ENCODE data around the gene CDK19. TPM values are rescaled to one million over a fixed set of nuclear protein-coding genes. Genes with fewer than 3 reads are reported as not detected.

Gene CDK19
- total and polyA plus RNA-seq, 5 donors from 2014 or later = 1.4 to 16.5 (median 1.6) TPM

GRCh38 chr6:110823146-110823545 lies 7.9 kb upstream of the CDK19 start:
- no peak overlapping the region for H3K4me3 Mint-ChIP-seq
- Histone ChIP-seq H3K4me3 (ENCODE audit: low read depth, low read length) (no peak overlapping the region), H3K36me3 (ENCODE audit: control insufficient read depth, insufficient read depth, low read length) (no peaks in the 10 kb centered on the region), H3K4me1 (ENCODE audit: control insufficient read depth, insufficient read depth, low read length, poor library complexity, severe bottlenecking) (no peaks in the 10 kb centered on the region), H3K27me3 (ENCODE audit: control insufficient read depth, insufficient read depth, low read length) (no peaks in the 10 kb centered on the region), H3K9me3 (ENCODE audit: control insufficient read depth in 2 of 2, low read length in 2 of 2) (no peaks in the 10 kb centered on the region), H3K27ac (ENCODE audit: insufficient read depth, low read length, poor library complexity, severe bottlenecking) (no peak overlapping the region)
- DNase-seq = no peak
- H3K27me3 Mint-ChIP-seq = peaks cover 10% of the 10 kb centered on the region
- H3K4me1 Mint-ChIP-seq = no peaks in the 10 kb centered on the region
- peaks cover 0 to 2% (median 0%) of the 10 kb centered on the region in 7 donors for H3K9me3 Mint-ChIP-seq
- H3K36me3 Mint-ChIP-seq = no peaks in the 10 kb centered on the region
- no peak overlapping the region for H3K27ac Mint-ChIP-seq
- ATAC-seq (ENCODE audit: low read depth in 2 of 2) = no peak

GRCh38 chr6:110822249-110822648 lies 7.0 kb upstream of the CDK19 start:
- H3K27me3 Mint-ChIP-seq = peaks cover 10% of the 10 kb centered on the region
- no peak overlapping the region for H3K27ac Mint-ChIP-seq
- H3K36me3 Mint-ChIP-seq = no peaks in the 10 kb centered on the region
- no peak overlapping the region for H3K27ac ChIP-seq (ENCODE audit: insufficient read depth, low read length, poor library complexity, severe bottlenecking)
- H3K4me1 ChIP-seq (ENCODE audit: control insufficient read depth, insufficient read depth, low read length, poor library complexity, severe bottlenecking) = no peaks in the 10 kb centered on the region
- H3K27me3 ChIP-seq (ENCODE audit: control insufficient read depth, insufficient read depth, low read length) = no peaks in the 10 kb centered on the region
- no peak overlapping the region for H3K4me3 ChIP-seq (ENCODE audit: low read depth, low read length)
- no peaks in the 10 kb centered on the region for H3K36me3 ChIP-seq (ENCODE audit: control insufficient read depth, insufficient read depth, low read length)
- H3K9me3 ChIP-seq (ENCODE audit: control insufficient read depth in 2 of 2, low read length in 2 of 2) = no peaks in the 10 kb centered on the region
- no peaks in the 10 kb centered on the region for H3K4me1 Mint-ChIP-seq
- no peak for ATAC-seq (ENCODE audit: low read depth in 2 of 2)
- H3K4me3 Mint-ChIP-seq = no peak overlapping the region
- H3K9me3 Mint-ChIP-seq = peaks cover 0 to 2% (median 0%) of the 10 kb centered on the region in 7 donors
- DNase-seq = no peak

- ATAC-seq (ENCODE audit: low read depth in 2 of 2) (no peak), DNase-seq (peak in 2 of 3 donors; percentile 4 to 38)
- peak overlapping the region; percentile 95 for H3K27ac ChIP-seq (ENCODE audit: insufficient read depth, low read length, poor library complexity, severe bottlenecking)
- no peaks in the 10 kb centered on the region for H3K27me3 ChIP-seq (ENCODE audit: control insufficient read depth, insufficient read depth, low read length)
- H3K9me3 Mint-ChIP-seq = peaks cover 0 to 2% (median 0%) of the 10 kb centered on the region in 7 donors
- peaks cover 19% of the 10 kb centered on the region for H3K4me1 ChIP-seq (ENCODE audit: control insufficient read depth, insufficient read depth, low read length, poor library complexity, severe bottlenecking)
- peaks cover 7 to 32% (median 25%) of the 10 kb centered on the region in 4 donors for H3K4me1 Mint-ChIP-seq
- H3K4me3 ChIP-seq (ENCODE audit: low read depth, low read length) = peak overlapping the region; percentile 90
- peak overlapping the region; percentile 95 to 100 (median 98) for H3K4me3 Mint-ChIP-seq
- no peaks in the 10 kb centered on the region for H3K36me3 ChIP-seq (ENCODE audit: control insufficient read depth, insufficient read depth, low read length)
- H3K9me3 ChIP-seq (ENCODE audit: control insufficient read depth in 2 of 2, low read length in 2 of 2) = no peaks in the 10 kb centered on the region
- H3K36me3 Mint-ChIP-seq = no peaks in the 10 kb centered on the region
- peak overlapping the region; percentile 94 to 99 (median 99) for H3K27ac Mint-ChIP-seq
- peaks cover 10% of the 10 kb centered on the region for H3K27me3 Mint-ChIP-seq
Measured at GRCh38 chr6:110816677-110817076, 1.4 kb upstream of the CDK19 start.

- Histone ChIP-seq H3K4me1 (ENCODE audit: control insufficient read depth, insufficient read depth, low read length, poor library complexity, severe bottlenecking) (peaks cover 19% of the 10 kb centered on the region), H3K9me3 (ENCODE audit: control insufficient read depth in 2 of 2, low read length in 2 of 2) (no peaks in the 10 kb centered on the region), H3K36me3 (ENCODE audit: control insufficient read depth, insufficient read depth, low read length) (no peaks in the 10 kb centered on the region), H3K27ac (ENCODE audit: insufficient read depth, low read length, poor library complexity, severe bottlenecking) (peak overlapping the region; percentile 95), H3K27me3 (ENCODE audit: control insufficient read depth, insufficient read depth, low read length) (no peaks in the 10 kb centered on the region), H3K4me3 (ENCODE audit: low read depth, low read length) (peak overlapping the region; percentile 72)
- peaks cover 10% of the 10 kb centered on the region for H3K27me3 Mint-ChIP-seq
- peaks cover 0 to 2% (median 0%) of the 10 kb centered on the region in 7 donors for H3K9me3 Mint-ChIP-seq
- peaks cover 12 to 39% (median 30%) of the 10 kb centered on the region in 4 donors for H3K4me1 Mint-ChIP-seq
- DNase-seq (no peak), ATAC-seq (ENCODE audit: low read depth in 2 of 2) (peak; percentile 0 to 1)
- peak overlapping the region; percentile 95 to 100 (median 98) for H3K4me3 Mint-ChIP-seq
- H3K27ac Mint-ChIP-seq = peak overlapping the region; percentile 94 to 99 (median 99)
- peaks cover under 1% of the 10 kb centered on the region for H3K36me3 Mint-ChIP-seq
Measured at GRCh38 chr6:110815015-110815410, 256 bp downstream of the CDK19 start.

- Mint-ChIP-seq H3K4me3 (peak overlapping the region; percentile 95 to 100 (median 98)), H3K36me3 (peaks cover 4% of the 10 kb centered on the region), H3K27ac (peak overlapping the region; percentile 94 to 99 (median 99)), H3K4me1 (peaks cover 17 to 45% (median 35%) of the 10 kb centered on the region in 4 donors), H3K27me3 (peaks cover 10% of the 10 kb centered on the region), H3K9me3 (peaks cover 0 to 4% (median 0%) of the 10 kb centered on the region in 7 donors)
- H3K27me3 ChIP-seq (ENCODE audit: control insufficient read depth, insufficient read depth, low read length) = no peaks in the 10 kb centered on the region
- peak overlapping the region; percentile 95 for H3K27ac ChIP-seq (ENCODE audit: insufficient read depth, low read length, poor library complexity, severe bottlenecking)
- peaks cover 19% of the 10 kb centered on the region for H3K4me1 ChIP-seq (ENCODE audit: control insufficient read depth, insufficient read depth, low read length, poor library complexity, severe bottlenecking)
- H3K4me3 ChIP-seq (ENCODE audit: low read depth, low read length) = peak overlapping the region; percentile 78
- H3K36me3 ChIP-seq (ENCODE audit: control insufficient read depth, insufficient read depth, low read length) = no peaks in the 10 kb centered on the region
- peak; percentile 48 to 67 (median 54) for DNase-seq
- no peak for ATAC-seq (ENCODE audit: low read depth in 2 of 2)
- no peaks in the 10 kb centered on the region for H3K9me3 ChIP-seq (ENCODE audit: control insufficient read depth in 2 of 2, low read length in 2 of 2)
Measured at GRCh38 chr6:110814102-110815014, 911 bp downstream of the CDK19 start.

- H3K27me3 ChIP-seq (ENCODE audit: control insufficient read depth, insufficient read depth, low read length) = no peaks in the 10 kb centered on the region
- Mint-ChIP-seq H3K9me3 (peaks cover 0 to 4% (median 0%) of the 10 kb centered on the region in 7 donors), H3K4me1 (peaks cover 17 to 45% (median 35%) of the 10 kb centered on the region in 4 donors), H3K4me3 (peak overlapping the region; percentile 91 to 100 (median 97)), H3K36me3 (peaks cover 4% of the 10 kb centered on the region), H3K27ac (peak overlapping the region in 2 of 3 donors; percentile 92 to 99), H3K27me3 (peaks cover 10% of the 10 kb centered on the region)
- no peaks in the 10 kb centered on the region for H3K36me3 ChIP-seq (ENCODE audit: control insufficient read depth, insufficient read depth, low read length)
- H3K9me3 ChIP-seq (ENCODE audit: control insufficient read depth in 2 of 2, low read length in 2 of 2) = no peaks in the 10 kb centered on the region
- ATAC-seq (ENCODE audit: low read depth in 2 of 2) (no peak), DNase-seq (peak in 1 of 3 donors; percentile 12)
- H3K4me3 ChIP-seq (ENCODE audit: low read depth, low read length) = peak overlapping the region; percentile 78
- H3K4me1 ChIP-seq (ENCODE audit: control insufficient read depth, insufficient read depth, low read length, poor library complexity, severe bottlenecking) = peaks cover 19% of the 10 kb centered on the region
- H3K27ac ChIP-seq (ENCODE audit: insufficient read depth, low read length, poor library complexity, severe bottlenecking) = peak overlapping the region; percentile 95
Measured at GRCh38 chr6:110813338-110814101, 1.7 kb downstream of the CDK19 start.

GRCh38 chr6:110812719-110813118 lies 2.5 kb downstream of the CDK19 start:
- peaks cover 10% of the 10 kb centered on the region for H3K27me3 Mint-ChIP-seq
- peak overlapping the region in 2 of 4 donors; percentile 71 to 95 for H3K4me3 Mint-ChIP-seq
- H3K27ac ChIP-seq (ENCODE audit: insufficient read depth, low read length, poor library complexity, severe bottlenecking) = no peak overlapping the region
- peaks cover 19 to 50% (median 35%) of the 10 kb centered on the region in 4 donors for H3K4me1 Mint-ChIP-seq
- no peak overlapping the region for H3K27ac Mint-ChIP-seq
- H3K9me3 ChIP-seq (ENCODE audit: control insufficient read depth in 2 of 2, low read length in 2 of 2) = no peaks in the 10 kb centered on the region
- H3K9me3 Mint-ChIP-seq = peaks cover 0 to 4% (median 0%) of the 10 kb centered on the region in 7 donors
- H3K4me1 ChIP-seq (ENCODE audit: control insufficient read depth, insufficient read depth, low read length, poor library complexity, severe bottlenecking) = peaks cover 19% of the 10 kb centered on the region
- no peaks in the 10 kb centered on the region for H3K27me3 ChIP-seq (ENCODE audit: control insufficient read depth, insufficient read depth, low read length)
- no peaks in the 10 kb centered on the region for H3K36me3 ChIP-seq (ENCODE audit: control insufficient read depth, insufficient read depth, low read length)
- DNase-seq (no peak), ATAC-seq (ENCODE audit: low read depth in 2 of 2) (no peak)
- no peak overlapping the region for H3K4me3 ChIP-seq (ENCODE audit: low read depth, low read length)
- peaks cover 4% of the 10 kb centered on the region for H3K36me3 Mint-ChIP-seq
